ENCODE data around the gene AKAP6. TPM values are rescaled to one million over a fixed set of nuclear protein-coding genes. Genes with fewer than 3 reads are reported as not detected.

The AKAP6 gene
- total and polyA plus RNA-seq, 2 of the 8 experiments (the other 6 are each of a cell fraction or from before 2014, with no cell fraction given): 0.09 to 0.89 TPM

- no peak for FAIRE-seq
- no peak overlapping the region for H3K23ac ChIP-seq (ENCODE audit: insufficient read length)
- no peak overlapping the region for H3K18ac ChIP-seq (ENCODE audit: extremely low read depth, low read length)
- no peaks in the 10 kb centered on the region for H3K79me2 ChIP-seq (ENCODE audit: control insufficient read depth in 1 of 2, insufficient read depth in 2 of 2, low read length in 2 of 2)
- peaks cover 0 to 4% (median 2%) of the 10 kb centered on the region in 4 experiments; a peak in 2 of 7 replicates for H3K4me1 ChIP-seq (replicated peaks in 1 of 4; ENCODE audit: control insufficient read depth in 3 of 4, insufficient read depth in 4 of 4, low read length in 3 of 4)
- H2BK5ac ChIP-seq (ENCODE audit: low read depth, low read length): no peak overlapping the region
- H3K4me3 ChIP-seq (ENCODE audit: extremely low read depth in 1 of 4, insufficient read depth in 2 of 4, low read depth in 3 of 4, low read length in 4 of 4): no peak overlapping the region
- no peak overlapping the region for H4K5ac ChIP-seq (ENCODE audit: insufficient read length, low read depth, low read length)
- no peak overlapping the region for H2BK120ac ChIP-seq (replicated peaks; ENCODE audit: low read depth, low read length)
- ChIA-PET CTCF (ENCODE audit: partially characterized antibody) (no interaction called here), POLR2A (ENCODE audit: partially characterized antibody) (no interaction called here)
- H2BK15ac ChIP-seq (ENCODE audit: low read length): 0 out of 2 replicates have a peak overlapping the region, but pooled peaks have one; percentile 83
- H3K9me3 ChIP-seq (ENCODE audit: insufficient read depth in 2 of 2, low read depth in 1 of 2, low read length in 1 of 2): no peaks in the 10 kb centered on the region
- no peaks in the 10 kb centered on the region for H3K23me2 ChIP-seq (ENCODE audit: low read depth, low read length)
- H3K56ac ChIP-seq (replicated peaks; ENCODE audit: insufficient read length, low read depth, low read length): no peak overlapping the region
- no peak overlapping the region for H4K91ac ChIP-seq (replicated peaks; ENCODE audit: insufficient read length, low read length)
- no peak overlapping the region for H2AK5ac ChIP-seq (ENCODE audit: low read depth, low read length)
- H3K36me3 ChIP-seq (ENCODE audit: control insufficient read depth in 2 of 4, insufficient read depth in 4 of 4, low read length in 3 of 4): no peaks in the 10 kb centered on the region
- no peak overlapping the region for H2BK12ac ChIP-seq (ENCODE audit: low read depth, low read length)
- no peak for DNase-seq (ENCODE audit: low read depth in 1 of 2, low spot score in 2 of 2)
- no peak for TF ChIP-seq BCL11A (IDR thresholded peaks at IDR 0.05; ENCODE audit: low read depth in 2 of 2, low read length in 2 of 2)
- TF ChIP-seq CEBPB (IDR thresholded peaks at IDR 0.05; ENCODE audit: low read depth, low read length): peak; percentile 65
- no peak overlapping the region for H3K14ac ChIP-seq (ENCODE audit: insufficient read length)
- no peak overlapping the region for H3K4me2 ChIP-seq (ENCODE audit: insufficient read depth in 1 of 2, low read depth in 2 of 2, low read length in 2 of 2)
- no peak overlapping the region for H4K8ac ChIP-seq (ENCODE audit: extremely low read depth, insufficient read depth, low read length)
- H4K20me1 ChIP-seq (replicated peaks in 1 of 2; ENCODE audit: control insufficient read depth in 1 of 2, insufficient read depth in 2 of 2, low read length in 2 of 2): no peaks in the 10 kb centered on the region
- H2BK20ac ChIP-seq (ENCODE audit: low read length): 0 out of 2 replicates have a peak overlapping the region, but pooled peaks have one; percentile 15
- WGBS, 2 experiments (ENCODE audit: extremely low coverage in 1 of 2, insufficient coverage in 1 of 2, insufficient read length in 1 of 2, insufficient replicate concordance in 2 of 2, low coverage in 1 of 2, low lambda C conversion rate in 2 of 2, missing lambda C conversion rate in 1 of 2): 69% methylated on average over 1 of the region's 1 CpG; no CpG with 5 or more reads in 1 of the 2 experiments
- H3K27me3 ChIP-seq (replicated peaks in 1 of 4; ENCODE audit: control insufficient read depth in 3 of 4, extremely low read depth in 1 of 4, insufficient read depth in 3 of 4, low read length in 3 of 4): no peaks in the 10 kb centered on the region
- H3K27ac ChIP-seq (ENCODE audit: low read depth, low read length): no peak overlapping the region
- H3K4ac ChIP-seq (replicated peaks; ENCODE audit: insufficient read length, low read depth, low read length): no peak overlapping the region
- no peak overlapping the region for H3K9ac ChIP-seq (replicated peaks in 1 of 4; ENCODE audit: extremely low read depth in 1 of 4, low read depth in 3 of 4, low read length in 3 of 4)
- H2AFZ ChIP-seq (ENCODE audit: low read length): no peak overlapping the region
- no peaks in the 10 kb centered on the region for H3K79me1 ChIP-seq (ENCODE audit: low read depth, low read length)
These were observed 8.7 kb downstream of the AKAP6 start for GRCh38 chr14:32337759-32338158.
